NT2/D1 (cell line): ENCODE measurements around the gene KATNB1.

Experiments
- SUZ12 ChIP-seq: IDR thresholded peaks from 2 replicates; pipeline ENCODE4 v1.6.1; 2011; ENCODE audit not compliant: insufficient read length, insufficient read depth; ENCODE audit errors: extremely low read depth
- YY1 ChIP-seq: IDR thresholded peaks from 2 replicates; pipeline ENCODE4 v1.6.1; 2011; ENCODE audit not compliant: insufficient read length, insufficient read depth
- ZNF274 ChIP-seq: IDR thresholded peaks from 2 replicates; pipeline ENCODE4 v1.6.1; 2011; ENCODE audit warnings: mild to moderate bottlenecking, low read depth, low read length

DNA sequence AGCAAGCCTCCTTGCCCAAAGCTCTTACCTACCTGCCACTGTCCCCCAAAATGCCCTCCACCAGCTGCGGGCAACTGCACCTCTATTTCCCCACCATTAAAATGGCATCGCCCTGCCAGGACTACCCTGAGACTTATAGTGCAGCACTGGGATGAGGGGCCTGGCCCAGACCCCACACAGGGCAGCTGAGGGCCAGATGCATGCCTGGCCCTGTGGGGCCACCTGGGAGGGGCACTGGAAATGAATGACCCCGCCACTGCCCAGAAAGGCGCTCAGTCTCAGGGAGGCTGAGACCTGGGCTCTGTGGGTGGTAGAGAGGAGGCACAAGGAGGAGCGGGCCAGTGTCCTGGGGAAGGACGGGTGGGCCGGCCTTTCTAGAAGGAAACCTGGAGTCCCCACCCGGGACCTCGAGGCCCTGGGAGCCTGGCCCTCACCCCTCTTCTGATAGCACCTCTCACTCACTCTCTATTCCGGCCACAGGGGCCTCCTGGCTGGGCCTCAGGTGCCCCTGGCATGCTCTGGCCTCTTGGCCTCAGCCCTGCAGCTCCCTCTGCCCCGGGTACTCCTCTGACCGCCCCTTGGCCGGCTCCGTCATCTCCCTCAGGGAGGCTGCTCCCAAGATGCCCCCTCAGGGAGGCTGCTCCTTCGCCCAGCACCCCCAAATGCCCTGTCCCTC, 26.9 kb downstream of the KATNB1 start:
- TF ChIP-seq YY1, result no peak
- TF ChIP-seq ZNF274, result no peak
- TF ChIP-seq SUZ12, result no peak
